Measurements from ENCODE around the gene HDAC2.
A peak's percentile ranks its signal among the peaks of the same experiment; 100 is the strongest.

HDAC2 gene

GRCh38 chr6:113976806-113977205 lies 5.9 kb upstream of the HDAC2 start:
- TF ChIP-seq, protein P1, sequence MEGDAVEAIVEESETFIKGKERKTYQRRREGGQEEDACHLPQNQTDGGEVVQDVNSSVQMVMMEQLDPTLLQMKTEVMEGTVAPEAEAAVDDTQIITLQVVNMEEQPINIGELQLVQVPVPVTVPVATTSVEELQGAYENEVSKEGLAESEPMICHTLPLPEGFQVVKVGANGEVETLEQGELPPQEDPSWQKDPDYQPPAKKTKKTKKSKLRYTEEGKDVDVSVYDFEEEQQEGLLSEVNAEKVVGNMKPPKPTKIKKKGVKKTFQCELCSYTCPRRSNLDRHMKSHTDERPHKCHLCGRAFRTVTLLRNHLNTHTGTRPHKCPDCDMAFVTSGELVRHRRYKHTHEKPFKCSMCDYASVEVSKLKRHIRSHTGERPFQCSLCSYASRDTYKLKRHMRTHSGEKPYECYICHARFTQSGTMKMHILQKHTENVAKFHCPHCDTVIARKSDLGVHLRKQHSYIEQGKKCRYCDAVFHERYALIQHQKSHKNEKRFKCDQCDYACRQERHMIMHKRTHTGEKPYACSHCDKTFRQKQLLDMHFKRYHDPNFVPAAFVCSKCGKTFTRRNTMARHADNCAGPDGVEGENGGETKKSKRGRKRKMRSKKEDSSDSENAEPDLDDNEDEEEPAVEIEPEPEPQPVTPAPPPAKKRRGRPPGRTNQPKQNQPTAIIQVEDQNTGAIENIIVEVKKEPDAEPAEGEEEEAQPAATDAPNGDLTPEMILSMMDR (conservative IDR thresholded peaks at IDR 0.05; ENCODE audit: control insufficient read depth, insufficient read depth, low read depth, low read length), result no peak

GRCh38 chr6:113971741-113972140 lies 793 bp upstream of the HDAC2 start:
- H3K4me3 ChIP-seq (ENCODE audit: control insufficient read depth, low read depth, low read length), result peak overlapping the region; percentile 95
- peak; percentile 18 for DNase-seq (ENCODE audit: low read depth)
- TF ChIP-seq, protein P1 (conservative IDR thresholded peaks at IDR 0.05; ENCODE audit: control insufficient read depth, insufficient read depth, low read depth, low read length), result no peak

More at GRCh38 chr6:113976806-113977205, 5.9 kb upstream of the HDAC2 start:
- no peak for DNase-seq (ENCODE audit: low read depth)
- H3K4me3 ChIP-seq (ENCODE audit: control insufficient read depth, low read depth, low read length), result no peak overlapping the region

- TF ChIP-seq, protein P1 (conservative IDR thresholded peaks at IDR 0.05; ENCODE audit: control insufficient read depth, insufficient read depth, low read depth, low read length), result no peak
- peak; percentile 29 for DNase-seq (ENCODE audit: low read depth)
- peak overlapping the region; percentile 95 for H3K4me3 ChIP-seq (ENCODE audit: control insufficient read depth, low read depth, low read length)
These were observed 802 bp downstream of the HDAC2 start for GRCh38 chr6:113969888-113970804.

GRCh38 chr6:113968472-113968871 lies 2.5 kb downstream of the HDAC2 start:
- no peak overlapping the region for H3K4me3 ChIP-seq (ENCODE audit: control insufficient read depth, low read depth, low read length)
- no peak for DNase-seq (ENCODE audit: low read depth)
- TF ChIP-seq, protein P1 (conservative IDR thresholded peaks at IDR 0.05; ENCODE audit: control insufficient read depth, insufficient read depth, low read depth, low read length), result no peak

DNA sequence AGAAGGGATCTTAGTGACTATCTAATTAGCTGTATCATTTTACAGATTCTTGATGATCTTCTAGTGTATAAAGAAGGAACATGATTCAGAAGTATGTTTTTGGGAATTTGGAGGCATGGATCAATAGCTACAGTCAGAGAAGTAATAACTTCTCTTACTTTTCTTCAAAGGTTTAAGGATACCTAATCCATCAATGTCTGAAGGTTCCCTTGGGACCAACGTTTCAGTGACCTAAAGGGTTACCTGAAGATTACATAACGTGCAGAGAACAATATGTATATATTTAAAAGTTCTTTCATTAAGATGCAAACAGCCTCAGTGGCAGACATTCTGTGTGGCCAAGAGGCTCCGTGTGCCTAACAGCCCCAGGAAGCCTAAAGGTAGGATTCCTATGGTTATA lies 3.2 kb downstream of the HDAC2 start:
- H3K4me3 ChIP-seq (ENCODE audit: control insufficient read depth, low read depth, low read length), result no peak overlapping the region
- TF ChIP-seq, protein P1 (conservative IDR thresholded peaks at IDR 0.05; ENCODE audit: control insufficient read depth, insufficient read depth, low read depth, low read length), result no peak
- no peak for DNase-seq (ENCODE audit: low read depth)

DNA sequence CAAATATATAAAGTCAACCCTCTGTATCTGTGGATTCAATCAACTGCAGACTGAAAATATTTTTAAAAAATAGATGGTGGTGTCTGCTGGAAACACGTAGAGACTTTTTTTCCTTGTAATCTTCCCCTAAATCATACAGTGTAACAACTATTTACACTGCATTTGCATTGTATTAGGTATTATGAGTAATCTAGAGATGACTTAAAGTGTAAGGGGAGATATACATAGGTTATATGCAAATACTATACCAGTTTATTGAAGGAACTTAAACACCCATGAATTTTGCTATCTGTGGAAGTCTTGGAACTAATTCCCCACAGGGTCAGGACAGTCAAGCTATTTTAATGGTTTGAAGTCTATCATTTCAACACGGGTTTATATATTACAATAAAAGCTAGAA lies 10.2 kb downstream of the HDAC2 start:
- TF ChIP-seq, protein P1 (conservative IDR thresholded peaks at IDR 0.05; ENCODE audit: control insufficient read depth, insufficient read depth, low read depth, low read length), result no peak
- H3K4me3 ChIP-seq (ENCODE audit: control insufficient read depth, low read depth, low read length), result no peak overlapping the region
- no peak for DNase-seq (ENCODE audit: low read depth)
